ENCODE measurements around the gene ASTN2. TPM values are rescaled to one million over a fixed set of nuclear protein-coding genes. Genes with fewer than 3 reads are reported as not detected.

The ASTN2 gene
- total RNA-seq, 1 donor from 2014 or later, result 10.0 TPM

DNA sequence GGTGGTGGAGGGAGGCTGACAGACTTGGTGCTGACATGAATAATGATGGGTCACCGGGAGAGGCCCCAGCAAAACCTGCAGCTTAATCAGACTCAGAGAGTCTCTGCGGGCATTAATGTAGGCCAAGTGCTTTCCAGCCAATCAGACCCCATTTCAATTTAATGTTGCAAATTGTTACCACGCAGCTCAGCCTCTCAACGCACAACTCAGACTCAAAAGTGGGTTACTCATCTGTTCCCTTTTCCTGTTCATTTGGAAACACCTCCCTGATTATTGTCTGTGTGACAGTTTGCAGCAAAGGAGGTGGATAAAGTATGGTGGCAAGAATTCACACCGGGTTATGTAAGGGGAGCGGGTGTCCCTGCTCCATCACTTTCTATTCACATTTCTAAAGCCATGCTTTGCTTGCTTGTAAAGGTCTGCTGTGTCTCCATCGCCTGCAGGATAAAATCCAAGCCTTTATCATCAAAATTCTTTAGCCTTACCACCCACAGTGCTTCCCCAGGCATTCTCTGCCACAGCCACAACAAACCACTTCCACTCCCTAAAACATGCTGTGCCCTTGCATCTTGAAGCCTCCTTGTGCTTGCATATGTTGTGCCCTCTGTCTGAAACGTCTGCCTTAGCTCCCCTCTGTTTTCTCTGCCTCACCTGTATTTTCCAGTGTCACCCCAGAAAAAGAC, 156.5 kb downstream of the ASTN2 start:
- TF ChIP-seq, protein P1, sequence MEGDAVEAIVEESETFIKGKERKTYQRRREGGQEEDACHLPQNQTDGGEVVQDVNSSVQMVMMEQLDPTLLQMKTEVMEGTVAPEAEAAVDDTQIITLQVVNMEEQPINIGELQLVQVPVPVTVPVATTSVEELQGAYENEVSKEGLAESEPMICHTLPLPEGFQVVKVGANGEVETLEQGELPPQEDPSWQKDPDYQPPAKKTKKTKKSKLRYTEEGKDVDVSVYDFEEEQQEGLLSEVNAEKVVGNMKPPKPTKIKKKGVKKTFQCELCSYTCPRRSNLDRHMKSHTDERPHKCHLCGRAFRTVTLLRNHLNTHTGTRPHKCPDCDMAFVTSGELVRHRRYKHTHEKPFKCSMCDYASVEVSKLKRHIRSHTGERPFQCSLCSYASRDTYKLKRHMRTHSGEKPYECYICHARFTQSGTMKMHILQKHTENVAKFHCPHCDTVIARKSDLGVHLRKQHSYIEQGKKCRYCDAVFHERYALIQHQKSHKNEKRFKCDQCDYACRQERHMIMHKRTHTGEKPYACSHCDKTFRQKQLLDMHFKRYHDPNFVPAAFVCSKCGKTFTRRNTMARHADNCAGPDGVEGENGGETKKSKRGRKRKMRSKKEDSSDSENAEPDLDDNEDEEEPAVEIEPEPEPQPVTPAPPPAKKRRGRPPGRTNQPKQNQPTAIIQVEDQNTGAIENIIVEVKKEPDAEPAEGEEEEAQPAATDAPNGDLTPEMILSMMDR (IDR thresholded peaks at IDR 0.05; ENCODE audit: unreplicated experiment), result no peak
- H3K4me1 Mint-ChIP-seq (ENCODE audit: unreplicated experiment), result no peaks in the 10 kb centered on the region
- H3K9me3 Mint-ChIP-seq (ENCODE audit: unreplicated experiment), result no peaks in the 10 kb centered on the region
- H3K27ac Mint-ChIP-seq (ENCODE audit: unreplicated experiment), result no peak overlapping the region
- H3K4me3 Mint-ChIP-seq (ENCODE audit: unreplicated experiment), result no peak overlapping the region
- H3K27me3 Mint-ChIP-seq (ENCODE audit: unreplicated experiment), result no peaks in the 10 kb centered on the region
- DNase-seq (ENCODE audit: low spot score), result no peak
- no peaks in the 10 kb centered on the region for H3K36me3 Mint-ChIP-seq (ENCODE audit: low read depth, unreplicated experiment)

DNA sequence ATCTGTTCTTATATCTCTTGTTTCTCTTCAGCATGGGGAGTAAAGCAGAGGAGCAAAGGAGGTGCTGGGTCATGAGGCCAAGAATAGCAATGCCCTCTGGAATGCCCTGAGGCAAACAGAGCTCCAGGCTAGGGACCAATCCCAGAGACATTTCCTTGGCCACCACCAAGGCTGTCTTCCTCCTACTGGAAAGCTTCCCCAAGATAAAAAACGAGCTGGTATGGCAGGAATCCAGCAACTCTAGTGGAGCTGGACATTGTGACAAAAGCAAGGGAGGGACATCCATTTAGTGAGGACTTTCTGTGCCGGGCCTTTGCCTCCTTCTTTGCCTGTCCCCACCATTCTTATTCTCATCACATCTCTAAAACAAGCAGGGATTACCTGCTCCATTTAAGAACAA, 161.6 kb downstream of the ASTN2 start:
- H3K27me3 Mint-ChIP-seq (ENCODE audit: unreplicated experiment), result no peaks in the 10 kb centered on the region
- TF ChIP-seq, protein P1 (IDR thresholded peaks at IDR 0.05; ENCODE audit: unreplicated experiment), result no peak

DNA sequence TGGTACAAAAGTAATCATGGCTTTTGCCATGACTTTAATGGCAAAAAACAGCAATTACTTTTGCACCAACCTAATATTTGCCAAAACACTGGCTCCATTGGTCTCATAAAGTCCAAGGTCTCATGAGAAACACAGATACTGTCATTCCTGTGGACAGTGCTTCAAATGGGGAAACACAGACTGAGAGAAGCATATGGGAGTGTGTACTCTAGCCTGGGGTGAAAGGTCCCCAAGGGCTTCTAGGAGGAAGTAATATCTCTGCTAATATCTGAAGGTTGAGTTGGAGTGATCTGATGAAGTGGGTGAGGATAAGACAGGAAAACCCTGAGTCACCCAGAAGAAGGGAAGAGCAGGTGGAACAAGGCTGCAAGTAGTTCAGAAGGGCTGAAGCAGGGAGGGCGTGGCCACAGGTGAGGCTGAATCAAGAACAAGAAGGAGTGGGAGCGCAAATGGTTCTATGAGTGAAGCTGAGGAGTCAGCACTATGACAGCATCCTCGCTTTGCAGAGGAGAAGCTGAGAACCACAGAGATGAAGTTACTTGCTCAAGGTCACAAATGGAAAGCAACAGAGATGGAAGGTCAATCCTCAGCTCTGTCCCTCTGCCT, 164.1 kb downstream of the ASTN2 start:
- no peak for DNase-seq (ENCODE audit: low spot score)
- H3K4me1 Mint-ChIP-seq (ENCODE audit: unreplicated experiment), result no peaks in the 10 kb centered on the region
- H3K27me3 Mint-ChIP-seq (ENCODE audit: unreplicated experiment), result no peaks in the 10 kb centered on the region
- H3K9me3 Mint-ChIP-seq (ENCODE audit: unreplicated experiment), result no peaks in the 10 kb centered on the region
- no peak overlapping the region for H3K4me3 Mint-ChIP-seq (ENCODE audit: unreplicated experiment)
- TF ChIP-seq, protein P1 (IDR thresholded peaks at IDR 0.05; ENCODE audit: unreplicated experiment), result no peak
- no peak overlapping the region for H3K27ac Mint-ChIP-seq (ENCODE audit: unreplicated experiment)
- no peaks in the 10 kb centered on the region for H3K36me3 Mint-ChIP-seq (ENCODE audit: low read depth, unreplicated experiment)

More for the DNA sequence above, 161.6 kb downstream of the ASTN2 start:
- no peak for DNase-seq (ENCODE audit: low spot score)
- Mint-ChIP-seq H3K4me1 (ENCODE audit: unreplicated experiment) (no peaks in the 10 kb centered on the region), H3K9me3 (ENCODE audit: unreplicated experiment) (no peaks in the 10 kb centered on the region), H3K36me3 (ENCODE audit: low read depth, unreplicated experiment) (no peaks in the 10 kb centered on the region), H3K27ac (ENCODE audit: unreplicated experiment) (no peak overlapping the region), H3K4me3 (ENCODE audit: unreplicated experiment) (no peak overlapping the region)

DNA sequence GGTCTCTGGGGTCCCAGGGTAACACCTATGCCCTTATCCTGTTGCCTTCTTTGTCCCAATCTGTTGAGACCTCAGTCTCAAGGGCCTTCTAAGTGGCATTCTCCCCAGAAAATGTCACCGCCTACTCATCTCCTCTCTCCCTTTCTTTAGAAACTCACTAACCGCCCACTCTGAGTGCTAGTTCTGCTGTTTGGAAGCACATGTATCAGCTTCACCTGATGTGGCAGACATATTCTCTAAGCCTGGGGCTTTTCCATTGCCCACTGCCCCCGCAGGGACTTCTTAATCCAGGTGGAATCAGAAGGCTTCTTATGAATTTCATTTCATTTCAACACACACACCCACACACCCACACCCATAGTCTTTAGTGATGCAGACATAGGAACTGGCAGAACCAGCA, 165.1 kb downstream of the ASTN2 start:
- Mint-ChIP-seq H3K36me3 (ENCODE audit: low read depth, unreplicated experiment) (no peaks in the 10 kb centered on the region), H3K27me3 (ENCODE audit: unreplicated experiment) (no peaks in the 10 kb centered on the region), H3K4me3 (ENCODE audit: unreplicated experiment) (no peak overlapping the region), H3K4me1 (ENCODE audit: unreplicated experiment) (no peaks in the 10 kb centered on the region), H3K9me3 (ENCODE audit: unreplicated experiment) (no peaks in the 10 kb centered on the region), H3K27ac (ENCODE audit: unreplicated experiment) (no peak overlapping the region)
- DNase-seq (ENCODE audit: low spot score), result no peak
- TF ChIP-seq, protein P1 (IDR thresholded peaks at IDR 0.05; ENCODE audit: unreplicated experiment), result no peak

DNA sequence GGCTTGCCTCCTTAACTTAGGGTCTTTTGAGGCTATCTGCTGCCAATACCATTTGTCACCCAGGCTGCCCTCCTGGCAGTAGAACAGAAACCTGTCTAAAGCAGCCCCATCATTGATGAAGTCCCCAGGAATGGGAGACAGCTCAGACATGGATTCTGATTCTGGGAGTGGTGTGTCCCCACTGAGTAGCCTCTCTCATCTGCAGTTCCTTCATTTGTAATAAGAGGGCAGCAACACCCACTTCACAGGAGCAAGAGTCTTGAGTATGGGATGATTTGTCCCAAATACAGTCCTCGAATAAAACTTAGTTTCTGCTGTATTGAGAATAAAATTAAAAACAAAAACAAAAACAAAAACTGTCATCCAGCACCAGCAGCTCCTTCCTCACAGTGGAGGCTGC, 167.6 kb downstream of the ASTN2 start:
- Mint-ChIP-seq H3K4me1 (ENCODE audit: unreplicated experiment) (no peaks in the 10 kb centered on the region), H3K27ac (ENCODE audit: unreplicated experiment) (no peak overlapping the region), H3K27me3 (ENCODE audit: unreplicated experiment) (no peaks in the 10 kb centered on the region), H3K36me3 (ENCODE audit: low read depth, unreplicated experiment) (no peaks in the 10 kb centered on the region), H3K9me3 (ENCODE audit: unreplicated experiment) (no peaks in the 10 kb centered on the region), H3K4me3 (ENCODE audit: unreplicated experiment) (no peak overlapping the region)
- TF ChIP-seq, protein P1 (IDR thresholded peaks at IDR 0.05; ENCODE audit: unreplicated experiment), result peak; percentile 42
- DNase-seq (ENCODE audit: low spot score), result peak; percentile 28
